Measurements from ENCODE around the gene SCCPDH. TPM values are rescaled to one million over a fixed set of nuclear protein-coding genes. Genes with fewer than 3 reads are reported as not detected.

Gene SCCPDH
- total RNA-seq, 2 donors from 2014 or later, result 21.4 to 23.1 TPM

DNA sequence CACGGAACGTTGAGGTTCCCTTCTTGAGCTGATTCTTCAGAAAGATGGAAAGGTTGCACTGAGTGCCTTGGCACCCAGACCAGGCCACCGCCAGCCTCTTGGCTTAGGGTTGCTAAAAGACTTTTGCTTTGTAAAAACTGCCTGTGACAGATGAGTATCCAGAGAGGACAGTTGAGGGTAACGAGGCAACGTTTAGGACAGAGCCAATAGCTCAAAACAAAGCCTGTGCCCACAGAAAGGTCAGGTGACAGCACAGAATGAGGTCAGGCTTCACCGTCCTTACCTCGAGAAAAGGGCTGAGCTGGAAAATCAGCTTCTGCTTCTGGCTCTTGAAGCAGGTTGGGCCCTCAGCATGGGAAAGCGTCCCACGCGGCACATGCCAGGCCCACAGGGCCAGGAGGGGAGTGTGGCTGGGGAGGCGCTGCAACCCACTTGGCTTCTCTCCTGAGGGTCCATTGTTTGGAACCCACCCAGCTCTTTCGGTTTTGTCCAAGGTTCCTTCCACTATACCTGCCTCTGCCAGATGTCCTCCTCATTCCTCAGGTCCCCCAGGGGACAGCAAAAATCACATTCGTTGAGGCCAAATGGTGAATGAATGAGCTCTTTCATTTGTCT is 55.5 kb downstream of the SCCPDH start:
- Histone ChIP-seq H3K27me3 (no peaks in the 10 kb centered on the region), H3K4me1 (peaks cover 0 to 6% of the 10 kb centered on the region in 2 donors), H3K36me3 (peaks cover 21% of the 10 kb centered on the region), H3K9me3 (no peaks in the 10 kb centered on the region), H3K4me3 (no peak overlapping the region), H3K27ac (no peak overlapping the region)
- TF ChIP-seq, protein P1, sequence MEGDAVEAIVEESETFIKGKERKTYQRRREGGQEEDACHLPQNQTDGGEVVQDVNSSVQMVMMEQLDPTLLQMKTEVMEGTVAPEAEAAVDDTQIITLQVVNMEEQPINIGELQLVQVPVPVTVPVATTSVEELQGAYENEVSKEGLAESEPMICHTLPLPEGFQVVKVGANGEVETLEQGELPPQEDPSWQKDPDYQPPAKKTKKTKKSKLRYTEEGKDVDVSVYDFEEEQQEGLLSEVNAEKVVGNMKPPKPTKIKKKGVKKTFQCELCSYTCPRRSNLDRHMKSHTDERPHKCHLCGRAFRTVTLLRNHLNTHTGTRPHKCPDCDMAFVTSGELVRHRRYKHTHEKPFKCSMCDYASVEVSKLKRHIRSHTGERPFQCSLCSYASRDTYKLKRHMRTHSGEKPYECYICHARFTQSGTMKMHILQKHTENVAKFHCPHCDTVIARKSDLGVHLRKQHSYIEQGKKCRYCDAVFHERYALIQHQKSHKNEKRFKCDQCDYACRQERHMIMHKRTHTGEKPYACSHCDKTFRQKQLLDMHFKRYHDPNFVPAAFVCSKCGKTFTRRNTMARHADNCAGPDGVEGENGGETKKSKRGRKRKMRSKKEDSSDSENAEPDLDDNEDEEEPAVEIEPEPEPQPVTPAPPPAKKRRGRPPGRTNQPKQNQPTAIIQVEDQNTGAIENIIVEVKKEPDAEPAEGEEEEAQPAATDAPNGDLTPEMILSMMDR (IDR thresholded peaks at IDR 0.05), result no peak
- DNase-seq (ENCODE audit: low spot score), result peak; percentile 54

DNA sequence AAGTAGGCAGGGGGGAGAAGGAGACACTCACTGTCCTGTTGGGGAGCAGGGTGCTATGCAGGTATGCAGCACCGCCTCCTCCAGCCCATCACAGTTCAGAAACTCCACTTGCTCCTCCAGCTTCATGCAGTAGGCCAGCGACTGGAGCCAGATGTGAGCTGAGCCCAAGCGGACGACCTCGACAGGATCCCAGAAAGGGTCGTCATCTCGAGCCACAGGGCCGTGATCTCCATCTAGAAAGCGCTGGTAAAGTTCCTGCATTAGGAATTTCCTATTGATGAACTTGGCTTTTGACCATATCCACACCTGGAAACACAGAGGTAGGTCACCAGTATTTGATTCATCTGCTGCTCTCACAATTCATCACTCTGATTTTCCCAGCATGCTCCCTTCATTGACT is 56.1 kb downstream of the SCCPDH start:
- peaks cover 18% of the 10 kb centered on the region for H3K36me3 ChIP-seq
- no peaks in the 10 kb centered on the region for H3K9me3 ChIP-seq
- TF ChIP-seq, protein P1 (IDR thresholded peaks at IDR 0.05), result no peak
- no peak overlapping the region for H3K27ac ChIP-seq
- H3K27me3 ChIP-seq, result no peaks in the 10 kb centered on the region
- no peak for DNase-seq (ENCODE audit: low spot score)
- peaks cover 0 to 11% of the 10 kb centered on the region in 2 donors for H3K4me1 ChIP-seq
- no peak overlapping the region for H3K4me3 ChIP-seq

GRCh38 chr1:246781212-246781611 is 57.0 kb downstream of the SCCPDH start:
- Histone ChIP-seq H3K4me1 (peaks cover 0 to 11% of the 10 kb centered on the region in 2 donors), H3K4me3 (no peak overlapping the region), H3K27me3 (no peaks in the 10 kb centered on the region), H3K36me3 (peaks cover 9% of the 10 kb centered on the region), H3K27ac (no peak overlapping the region), H3K9me3 (no peaks in the 10 kb centered on the region)
- DNase-seq (ENCODE audit: low spot score), result peak; percentile 26
- TF ChIP-seq, protein P1 (IDR thresholded peaks at IDR 0.05), result no peak

GRCh38 chr1:246782120-246782900 is 58.1 kb downstream of the SCCPDH start:
- peak; percentile 61 for DNase-seq (ENCODE audit: low spot score)
- no peaks in the 10 kb centered on the region for H3K36me3 ChIP-seq
- peaks cover 0 to 11% of the 10 kb centered on the region in 2 donors for H3K4me1 ChIP-seq
- H3K4me3 ChIP-seq, result no peak overlapping the region
- H3K27me3 ChIP-seq, result no peaks in the 10 kb centered on the region
- no peaks in the 10 kb centered on the region for H3K9me3 ChIP-seq
- TF ChIP-seq, protein P1 (IDR thresholded peaks at IDR 0.05), result no peak
- H3K27ac ChIP-seq, result peak overlapping the region in 1 of 2 donors; percentile 40

- Histone ChIP-seq H3K4me3 (peak overlapping the region in 1 of 2 donors; percentile 2), H3K9me3 (no peaks in the 10 kb centered on the region), H3K27me3 (no peaks in the 10 kb centered on the region), H3K27ac (no peak overlapping the region), H3K4me1 (peaks cover 0 to 19% of the 10 kb centered on the region in 2 donors), H3K36me3 (no peaks in the 10 kb centered on the region)
- no peak for DNase-seq (ENCODE audit: low spot score)
- TF ChIP-seq, protein P1 (IDR thresholded peaks at IDR 0.05), result no peak
Measured at GRCh38 chr1:246784621-246785493, 60.6 kb downstream of the SCCPDH start.
